ENCODE data around the gene CRYGB.

DNA sequence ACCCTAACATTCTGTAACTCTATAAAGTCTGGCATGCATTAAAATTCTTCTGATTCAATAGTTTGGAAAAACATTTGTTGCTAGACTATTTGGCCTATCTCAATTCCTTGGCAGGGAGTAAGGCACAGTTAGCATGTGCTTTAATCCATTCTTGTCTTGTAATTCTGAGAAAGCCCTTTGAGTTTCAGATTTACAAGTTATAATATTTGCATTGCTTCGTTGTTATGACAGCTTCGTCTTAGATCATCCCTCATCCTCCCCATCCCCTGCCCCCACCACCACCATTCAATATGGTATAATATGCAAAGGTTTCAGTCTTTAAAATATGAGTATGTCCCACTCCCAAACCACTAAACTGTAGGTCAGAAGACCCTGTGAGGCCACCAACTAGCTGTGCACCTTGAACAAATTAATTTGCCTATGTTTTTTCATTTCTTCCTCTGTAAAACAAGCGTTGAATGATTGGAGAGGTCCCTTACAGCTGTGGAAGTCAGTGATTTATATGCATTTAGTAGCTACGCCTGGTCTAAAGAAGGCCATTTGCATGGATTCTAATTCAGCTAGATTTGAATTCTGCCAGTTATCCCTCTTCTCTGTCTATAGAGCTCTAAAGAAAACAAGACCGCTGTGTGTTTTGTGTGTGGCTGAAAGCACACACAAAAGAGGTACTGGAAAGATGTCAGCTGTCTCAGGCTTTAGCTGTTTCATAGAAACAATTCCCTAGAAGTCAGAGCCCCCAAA, 43.3 kb upstream of the CRYGB start:
- TF ChIP-seq RBFOX2 (IDR thresholded peaks at IDR 0.05; ENCODE audit: low read depth, low read length) (no peak), ZNF768 (CRISPR knock-in tag; IDR thresholded peaks at IDR 0.05) (no peak), ASH2L (IDR thresholded peaks at IDR 0.05; ENCODE audit: insufficient read length, low read depth, low read length) (no peak), ZNF501 (CRISPR knock-in tag; IDR thresholded peaks at IDR 0.05) (no peak), SMC3 (IDR thresholded peaks at IDR 0.05; ENCODE audit: low read length) (no peak), ADNP (CRISPR knock-in tag; IDR thresholded peaks at IDR 0.05) (no peak), EP300 (IDR thresholded peaks at IDR 0.05; ENCODE audit: low read depth in 2 of 2, low read length in 2 of 2) (no peak), EP300 (CRISPR knock-in tag; IDR thresholded peaks at IDR 0.05; ENCODE audit: borderline replicate concordance) (no peak)
- TF ChIP-seq, protein P1, sequence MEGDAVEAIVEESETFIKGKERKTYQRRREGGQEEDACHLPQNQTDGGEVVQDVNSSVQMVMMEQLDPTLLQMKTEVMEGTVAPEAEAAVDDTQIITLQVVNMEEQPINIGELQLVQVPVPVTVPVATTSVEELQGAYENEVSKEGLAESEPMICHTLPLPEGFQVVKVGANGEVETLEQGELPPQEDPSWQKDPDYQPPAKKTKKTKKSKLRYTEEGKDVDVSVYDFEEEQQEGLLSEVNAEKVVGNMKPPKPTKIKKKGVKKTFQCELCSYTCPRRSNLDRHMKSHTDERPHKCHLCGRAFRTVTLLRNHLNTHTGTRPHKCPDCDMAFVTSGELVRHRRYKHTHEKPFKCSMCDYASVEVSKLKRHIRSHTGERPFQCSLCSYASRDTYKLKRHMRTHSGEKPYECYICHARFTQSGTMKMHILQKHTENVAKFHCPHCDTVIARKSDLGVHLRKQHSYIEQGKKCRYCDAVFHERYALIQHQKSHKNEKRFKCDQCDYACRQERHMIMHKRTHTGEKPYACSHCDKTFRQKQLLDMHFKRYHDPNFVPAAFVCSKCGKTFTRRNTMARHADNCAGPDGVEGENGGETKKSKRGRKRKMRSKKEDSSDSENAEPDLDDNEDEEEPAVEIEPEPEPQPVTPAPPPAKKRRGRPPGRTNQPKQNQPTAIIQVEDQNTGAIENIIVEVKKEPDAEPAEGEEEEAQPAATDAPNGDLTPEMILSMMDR (CRISPR knock-in tag; IDR thresholded peaks at IDR 0.05): no peak

Measured in HepG2 (cell line).